Activated T-cell treated with anti-CD3 and anti-CD28 coated beads, Interleukin-2, amount 50 U/mL, for 24 hours (primary cell): ENCODE measurements around the gene ACTC1.
A peak's percentile ranks its signal among the peaks of the same experiment; 100 is the strongest.
"Not testable (repeated sequence)": the region's sequence is repeated elsewhere in the genome, so short reads cannot be mapped to it uniquely, and the experiment has no call there.

ENCODE experiments used
- DNase-seq: peaks from one replicate; pipeline ENCODE4 v3.0.0-alpha.2; 2020
- H3K27ac Mint-ChIP-seq: 2 replicates; pipeline ENCODE4 v1.8.0; 2020; ENCODE audit warnings: mild to moderate bottlenecking, mixed read lengths
- H3K27me3 Mint-ChIP-seq: 2 replicates; pipeline ENCODE4 v1.8.0; 2020; ENCODE audit warnings: mixed read lengths
- H3K36me3 Mint-ChIP-seq: 2 replicates; pipeline ENCODE4 v1.8.0; 2020; ENCODE audit warnings: low read depth, mixed read lengths
- H3K4me1 Mint-ChIP-seq: 2 replicates; pipeline ENCODE4 v1.8.0; 2020; ENCODE audit warnings: low read depth, mixed read lengths
- H3K4me3 Mint-ChIP-seq: 2 replicates; pipeline ENCODE4 v1.8.0; 2020; ENCODE audit warnings: mild to moderate bottlenecking, moderate library complexity, mixed read lengths
- H3K9me3 Mint-ChIP-seq: 2 replicates; pipeline ENCODE4 v1.8.0; 2020; ENCODE audit warnings: mixed read lengths

The ACTC1 gene

DNA sequence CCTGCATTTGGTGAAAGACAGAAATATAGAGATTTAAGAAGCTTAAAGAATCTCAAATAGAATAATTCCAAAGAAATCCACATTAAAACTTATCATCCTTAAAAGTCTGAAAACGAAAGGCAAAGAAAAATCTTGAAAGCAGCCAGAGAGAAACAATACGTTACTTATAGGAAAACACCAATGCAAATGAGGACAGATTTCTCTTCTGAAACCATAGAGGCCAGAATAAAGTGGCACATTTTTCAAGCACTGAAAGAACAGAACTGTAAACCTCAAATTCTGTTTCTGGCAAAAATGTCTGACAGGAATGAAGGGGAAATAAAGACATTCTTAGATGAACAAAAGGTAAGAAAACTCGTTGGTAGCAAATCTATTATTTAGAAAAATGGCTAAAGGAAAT, 13.8 kb upstream of the ACTC1 start:
- Mint-ChIP-seq H3K27me3 (peaks cover 63% of the 10 kb centered on the region), H3K4me3 (no peak overlapping the region), H3K9me3 (no peaks in the 10 kb centered on the region), H3K27ac (no peak overlapping the region), H3K36me3 (no peaks in the 10 kb centered on the region), H3K4me1 (peaks cover 2% of the 10 kb centered on the region)
- DNase-seq = no peak

DNA sequence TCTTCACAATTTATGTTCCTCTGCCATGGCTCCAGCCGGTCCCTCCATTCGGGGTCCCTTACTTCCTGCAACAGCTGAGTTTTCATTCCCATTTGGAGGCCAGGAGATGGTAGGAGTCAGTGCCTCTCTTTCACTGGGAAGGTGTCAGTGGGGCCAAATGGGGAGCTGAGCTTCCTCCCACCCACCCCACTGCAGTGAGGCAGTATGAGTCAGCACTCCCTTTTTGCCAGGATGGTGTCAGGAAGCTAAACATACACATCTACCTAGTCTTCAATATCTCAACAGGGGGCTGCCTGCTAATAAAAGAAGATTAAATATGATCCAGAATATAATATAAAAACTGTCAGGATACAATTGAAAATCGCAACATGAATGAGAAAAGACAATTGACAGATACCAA, 12.7 kb upstream of the ACTC1 start:
- Mint-ChIP-seq H3K4me1 (peaks cover 9% of the 10 kb centered on the region), H3K27ac (no peak overlapping the region), H3K36me3 (no peaks in the 10 kb centered on the region), H3K9me3 (no peaks in the 10 kb centered on the region), H3K27me3 (peaks cover 65% of the 10 kb centered on the region), H3K4me3 (no peak overlapping the region)
- no peak for DNase-seq

DNA sequence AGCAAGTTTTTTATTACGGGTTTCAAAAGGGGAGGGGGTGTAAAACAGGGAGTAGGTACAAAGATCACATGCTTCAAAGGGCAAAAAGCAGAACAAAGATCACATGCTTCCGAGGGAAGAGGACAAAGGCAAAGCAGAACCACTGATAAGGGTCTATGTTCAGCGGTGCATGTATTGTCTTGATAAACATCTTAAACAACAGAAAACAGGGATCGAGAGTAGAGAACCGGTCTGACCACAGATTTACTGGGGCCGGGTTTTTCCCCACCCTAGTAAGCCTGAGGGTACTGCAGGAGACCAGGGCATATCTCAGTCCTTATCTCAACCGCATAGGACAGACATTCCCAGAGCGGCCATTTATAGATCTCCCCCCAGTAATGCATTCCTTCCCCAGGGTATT, 11.9 kb upstream of the ACTC1 start:
- peaks cover 62% of the 10 kb centered on the region for H3K27me3 Mint-ChIP-seq
- not testable (repeated sequence) for H3K4me1 Mint-ChIP-seq, H3K4me3 Mint-ChIP-seq, H3K36me3 Mint-ChIP-seq, H3K27ac Mint-ChIP-seq, H3K9me3 Mint-ChIP-seq, DNase-seq

DNA sequence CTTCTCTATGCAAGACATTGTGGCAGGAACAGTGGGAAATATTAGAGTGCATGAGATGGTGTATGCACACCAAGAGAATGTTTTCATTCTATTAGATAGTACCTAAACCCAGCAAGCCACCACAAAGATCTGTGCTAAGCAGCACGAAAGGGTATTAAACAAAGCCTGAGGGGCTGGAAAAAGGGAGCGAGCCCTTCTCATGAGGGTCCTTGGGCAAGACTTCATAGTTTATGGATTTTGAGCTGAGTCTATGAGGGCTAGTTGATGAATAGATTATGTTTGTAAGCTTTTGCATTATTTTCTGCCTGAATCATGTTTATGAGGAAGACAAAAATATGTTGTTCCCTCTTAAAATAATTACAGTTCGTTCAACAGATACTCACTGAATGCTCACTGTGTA, 9.4 kb upstream of the ACTC1 start:
- H3K27me3 Mint-ChIP-seq = peaks cover 59% of the 10 kb centered on the region
- no peak overlapping the region for H3K4me3 Mint-ChIP-seq
- H3K27ac Mint-ChIP-seq = no peak overlapping the region
- H3K9me3 Mint-ChIP-seq = no peaks in the 10 kb centered on the region
- DNase-seq = no peak
- H3K36me3 Mint-ChIP-seq = no peaks in the 10 kb centered on the region
- H3K4me1 Mint-ChIP-seq = peaks cover 9% of the 10 kb centered on the region

DNA sequence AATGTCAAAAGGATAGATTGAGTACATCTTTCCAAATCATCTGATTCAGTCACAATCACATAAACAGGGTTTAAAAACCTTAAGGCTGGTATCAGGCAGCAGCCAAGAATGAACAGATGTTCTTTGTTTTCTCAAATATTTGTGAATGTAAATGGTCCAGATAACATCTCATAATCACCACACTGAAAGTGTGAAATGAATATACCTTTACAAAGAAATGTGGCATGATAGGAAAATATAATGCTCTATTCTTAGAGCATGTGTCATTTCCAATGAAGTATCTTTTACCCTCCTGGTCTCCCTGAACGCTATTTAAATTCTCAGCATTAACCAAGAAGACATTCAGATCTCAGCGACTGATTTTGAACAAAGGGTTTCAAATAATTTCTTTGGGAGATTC, 8.8 kb upstream of the ACTC1 start:
- Mint-ChIP-seq H3K4me1 (peaks cover 9% of the 10 kb centered on the region), H3K4me3 (no peak overlapping the region), H3K27me3 (peaks cover 59% of the 10 kb centered on the region), H3K9me3 (no peaks in the 10 kb centered on the region), H3K36me3 (no peaks in the 10 kb centered on the region), H3K27ac (peak overlapping the region; percentile 28)
- no peak for DNase-seq

DNA sequence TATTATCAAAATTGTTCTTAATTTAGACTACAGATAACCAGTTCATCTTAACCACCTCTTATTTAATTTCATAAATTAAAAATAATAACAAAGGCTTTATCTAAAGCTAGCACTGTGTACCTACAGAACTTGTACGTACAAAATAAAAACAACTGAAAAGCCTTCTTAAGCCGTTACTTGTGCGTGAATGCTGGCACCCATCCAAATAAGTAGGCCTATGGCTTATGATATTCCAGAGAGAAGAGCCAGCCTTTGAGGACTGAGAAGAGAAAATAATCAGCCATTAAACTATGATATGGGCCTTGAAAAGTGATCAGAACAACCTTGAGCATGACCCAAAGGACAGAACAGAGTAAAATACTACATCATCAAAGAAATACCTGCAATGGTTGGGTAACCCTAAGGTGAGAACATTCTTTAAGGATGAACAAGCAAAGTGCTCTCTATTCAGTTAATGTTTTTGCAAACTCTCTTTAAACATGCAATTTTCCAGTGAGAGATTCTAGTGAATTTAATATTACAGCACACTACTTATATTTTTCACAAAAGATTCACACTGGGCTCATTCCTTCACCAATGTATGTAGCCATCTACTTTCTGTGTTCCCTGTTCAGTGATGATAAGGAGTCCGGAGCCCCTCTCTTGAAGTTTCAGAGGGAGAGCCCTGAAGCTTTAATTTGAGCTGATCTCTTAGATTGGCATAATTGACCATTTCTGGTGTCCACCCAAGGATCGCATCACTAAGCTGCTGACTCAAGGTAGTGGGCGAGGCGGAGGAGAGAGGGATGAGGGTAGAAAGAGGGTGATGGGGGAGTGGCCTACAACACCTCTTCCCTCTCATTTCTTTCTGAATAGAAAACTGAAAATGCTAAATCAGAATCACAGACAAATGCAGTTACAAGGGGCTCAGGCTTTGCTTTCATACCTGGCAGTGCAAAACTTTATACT, 7.7 kb upstream of the ACTC1 start:
- Mint-ChIP-seq H3K36me3 (no peaks in the 10 kb centered on the region), H3K9me3 (no peaks in the 10 kb centered on the region), H3K4me3 (no peak overlapping the region), H3K27ac (no peak overlapping the region), H3K4me1 (peaks cover 9% of the 10 kb centered on the region), H3K27me3 (peaks cover 59% of the 10 kb centered on the region)
- DNase-seq = no peak

DNA sequence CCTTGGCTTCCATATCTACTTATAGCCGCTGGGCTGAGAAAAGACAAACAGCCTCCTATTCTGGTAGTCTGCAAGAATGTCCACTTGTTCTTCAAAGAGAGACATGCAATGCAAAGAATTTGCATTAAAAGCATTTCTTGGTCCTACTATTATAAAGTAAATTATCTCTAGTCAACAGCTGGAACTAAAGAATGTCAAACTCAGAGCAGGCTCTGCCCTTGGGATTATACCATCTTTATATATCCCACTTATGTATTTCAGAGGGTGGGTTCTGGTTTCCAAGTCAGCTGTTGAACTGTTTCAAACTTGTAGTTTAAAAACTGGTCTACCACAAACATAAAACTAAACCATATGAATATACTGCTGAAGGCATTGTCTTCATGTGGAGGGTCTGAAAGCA, 7.0 kb upstream of the ACTC1 start:
- H3K4me1 Mint-ChIP-seq = peaks cover 9% of the 10 kb centered on the region
- H3K4me3 Mint-ChIP-seq = no peak overlapping the region
- H3K36me3 Mint-ChIP-seq = no peaks in the 10 kb centered on the region
- H3K9me3 Mint-ChIP-seq = no peaks in the 10 kb centered on the region
- DNase-seq = no peak
- H3K27me3 Mint-ChIP-seq = peaks cover 61% of the 10 kb centered on the region
- no peak overlapping the region for H3K27ac Mint-ChIP-seq

DNA sequence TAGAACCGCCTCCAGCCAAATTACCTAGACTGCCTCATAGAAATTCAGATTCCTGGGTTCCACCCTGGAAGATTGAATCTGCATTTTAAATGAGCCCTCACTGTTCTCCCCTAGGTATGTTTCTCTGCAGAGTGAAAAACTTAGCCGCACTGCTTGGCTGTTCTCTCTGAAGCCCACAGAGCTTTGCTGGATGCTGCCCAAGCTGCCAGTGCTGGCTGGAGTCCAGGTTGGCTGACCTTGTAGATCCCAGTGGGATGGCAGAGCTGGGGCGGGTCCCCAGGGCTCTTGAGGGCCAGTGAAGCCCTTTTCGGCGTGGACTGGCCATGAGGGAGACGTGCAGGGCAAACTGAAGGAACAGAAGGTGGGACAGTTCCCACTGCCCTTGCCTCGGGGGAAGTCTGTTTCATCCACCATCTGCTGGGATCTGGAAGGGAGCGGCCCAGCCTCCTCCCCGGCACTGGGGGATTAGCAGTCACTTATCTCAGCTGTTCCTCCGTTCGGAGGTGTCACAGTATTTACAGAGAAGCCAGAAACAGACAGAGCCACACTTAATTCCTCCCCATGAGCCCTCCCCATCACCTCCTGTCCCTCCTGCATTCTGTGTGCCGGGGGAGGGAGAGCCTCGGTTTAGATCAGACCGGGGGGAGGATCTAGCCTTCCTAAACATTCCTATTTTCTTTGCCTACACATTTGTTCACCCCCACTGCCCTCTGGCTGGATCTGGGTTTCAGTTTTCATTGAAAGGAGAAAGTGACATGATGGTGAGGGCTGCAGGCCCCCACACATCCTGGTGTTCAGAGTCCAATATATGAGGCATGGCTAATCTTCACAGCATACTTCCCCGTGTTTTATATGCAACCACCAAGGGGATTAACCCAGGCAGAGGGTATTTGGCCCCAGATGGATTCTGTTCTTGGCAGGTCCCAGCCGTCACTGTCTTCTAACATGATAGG, 4.1 kb upstream of the ACTC1 start:
- peaks cover 66% of the 10 kb centered on the region for H3K27me3 Mint-ChIP-seq
- no peak for DNase-seq
- H3K4me3 Mint-ChIP-seq = no peak overlapping the region
- no peaks in the 10 kb centered on the region for H3K36me3 Mint-ChIP-seq
- H3K4me1 Mint-ChIP-seq = peaks cover 9% of the 10 kb centered on the region
- H3K9me3 Mint-ChIP-seq = no peaks in the 10 kb centered on the region
- H3K27ac Mint-ChIP-seq = no peak overlapping the region

DNA sequence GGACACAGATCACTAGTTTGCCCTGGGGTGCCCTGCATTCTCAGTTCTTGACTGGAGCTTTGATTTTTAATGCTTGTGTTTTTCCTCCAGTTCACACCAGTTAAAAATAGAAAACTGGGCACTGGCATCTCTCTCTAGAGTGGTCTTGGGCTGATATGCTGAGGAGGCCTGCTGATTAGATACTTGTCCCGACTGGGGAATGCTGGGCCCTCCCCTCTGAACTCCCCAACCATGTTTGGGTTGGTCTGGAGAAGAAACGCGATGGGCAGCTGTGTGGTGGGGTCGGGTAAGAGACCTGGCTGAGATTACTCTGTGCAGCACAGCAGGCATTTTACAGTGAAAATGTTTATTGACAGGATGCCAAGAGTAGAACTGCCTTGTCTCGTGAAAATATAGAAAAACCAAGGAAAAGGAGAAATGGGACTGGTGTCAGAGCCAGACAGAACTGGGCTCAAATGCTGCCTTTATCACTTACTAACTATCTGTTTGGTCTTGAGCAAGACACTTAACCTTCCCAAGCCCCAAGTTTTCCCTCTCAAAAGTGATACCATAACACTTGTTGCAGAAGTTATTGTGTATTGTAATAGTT, 1.6 kb upstream of the ACTC1 start:
- Mint-ChIP-seq H3K4me3 (no peak overlapping the region), H3K4me1 (no peaks in the 10 kb centered on the region), H3K9me3 (no peaks in the 10 kb centered on the region), H3K27ac (no peak overlapping the region), H3K36me3 (no peaks in the 10 kb centered on the region), H3K27me3 (peaks cover 79% of the 10 kb centered on the region)
- no peak for DNase-seq

DNA sequence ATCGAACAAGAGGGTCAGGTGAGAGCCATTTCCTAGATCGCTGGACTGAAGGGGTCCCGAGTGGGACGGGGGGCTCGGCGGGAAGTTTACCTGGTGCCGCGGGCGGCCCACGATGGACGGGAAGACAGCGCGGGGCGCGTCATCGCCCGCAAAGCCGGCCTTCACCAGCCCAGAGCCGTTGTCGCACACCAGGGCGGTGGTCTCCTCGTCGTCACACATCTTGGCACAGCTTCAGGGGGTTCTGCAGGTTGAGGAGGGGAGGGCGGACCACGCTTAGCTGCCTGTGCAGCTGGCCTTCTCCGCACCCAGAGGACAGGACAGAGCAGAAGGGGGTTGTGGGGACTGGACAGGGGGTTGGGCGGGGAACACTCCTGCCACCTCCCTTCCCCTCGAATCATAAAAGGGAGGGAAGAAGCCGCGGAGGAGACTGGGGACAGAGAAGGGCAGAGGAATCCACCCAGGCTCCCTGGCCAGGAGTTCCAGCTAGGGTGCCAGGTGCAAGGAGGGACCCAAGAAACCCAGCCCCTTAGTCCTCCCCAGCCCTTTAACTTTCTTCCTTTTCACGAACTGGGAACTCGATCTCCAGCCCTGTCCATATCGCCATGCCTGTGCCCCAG, 651 bp downstream of the ACTC1 start:
- DNase-seq = no peak
- Mint-ChIP-seq H3K27ac (no peak overlapping the region), H3K27me3 (peaks cover 81% of the 10 kb centered on the region)

DNA sequence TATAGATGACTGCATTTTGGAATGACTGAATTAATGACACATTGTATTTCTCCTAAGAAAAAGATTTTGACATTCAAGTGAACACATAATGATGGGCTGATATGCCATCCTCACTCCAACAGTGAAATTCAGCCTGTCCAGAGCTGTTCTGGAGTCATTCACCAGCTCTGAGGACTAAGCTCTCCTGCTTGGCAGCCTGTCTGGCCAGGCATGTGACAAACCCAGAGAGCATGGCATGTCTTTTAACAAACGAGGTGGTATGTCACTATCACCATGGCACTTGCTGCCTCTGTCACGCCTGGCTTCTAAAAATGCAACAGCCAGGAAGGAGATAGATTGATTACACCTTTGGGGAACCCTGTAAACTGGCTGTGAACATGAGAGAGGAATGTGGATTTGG, 1.4 kb downstream of the ACTC1 start:
- H3K36me3 Mint-ChIP-seq = no peaks in the 10 kb centered on the region
- no peaks in the 10 kb centered on the region for H3K4me1 Mint-ChIP-seq
- no peak overlapping the region for H3K4me3 Mint-ChIP-seq
- no peak overlapping the region for H3K27ac Mint-ChIP-seq
- no peaks in the 10 kb centered on the region for H3K9me3 Mint-ChIP-seq
- no peak for DNase-seq
- peaks cover 79% of the 10 kb centered on the region for H3K27me3 Mint-ChIP-seq

More for the DNA sequence above, 651 bp downstream of the ACTC1 start:
- Mint-ChIP-seq H3K4me1 (no peaks in the 10 kb centered on the region), H3K36me3 (no peaks in the 10 kb centered on the region), H3K9me3 (no peaks in the 10 kb centered on the region), H3K4me3 (no peak overlapping the region)

DNA sequence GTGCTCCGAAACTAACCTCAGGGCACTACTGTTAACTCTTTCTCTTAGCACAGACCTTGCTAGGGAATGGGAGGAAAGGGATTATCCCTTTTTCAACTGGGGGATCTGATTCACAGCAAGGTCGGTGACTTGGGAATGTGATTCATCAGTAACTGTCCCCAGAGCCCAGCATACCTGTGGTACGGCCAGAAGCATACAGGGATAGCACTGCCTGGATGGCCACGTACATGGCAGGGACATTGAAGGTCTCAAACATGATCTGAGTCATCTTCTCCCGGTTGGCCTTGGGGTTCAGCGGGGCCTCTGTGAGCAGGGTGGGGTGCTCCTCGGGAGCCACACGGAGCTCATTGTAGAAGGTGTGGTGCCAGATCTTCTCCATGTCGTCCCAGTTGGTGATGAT, 2.3 kb downstream of the ACTC1 start:
- no peaks in the 10 kb centered on the region for H3K4me1 Mint-ChIP-seq
- H3K9me3 Mint-ChIP-seq = no peaks in the 10 kb centered on the region
- DNase-seq = no peak
- peaks cover 77% of the 10 kb centered on the region for H3K27me3 Mint-ChIP-seq
- H3K27ac Mint-ChIP-seq = no peak overlapping the region
- H3K36me3 Mint-ChIP-seq = no peaks in the 10 kb centered on the region
- no peak overlapping the region for H3K4me3 Mint-ChIP-seq

DNA sequence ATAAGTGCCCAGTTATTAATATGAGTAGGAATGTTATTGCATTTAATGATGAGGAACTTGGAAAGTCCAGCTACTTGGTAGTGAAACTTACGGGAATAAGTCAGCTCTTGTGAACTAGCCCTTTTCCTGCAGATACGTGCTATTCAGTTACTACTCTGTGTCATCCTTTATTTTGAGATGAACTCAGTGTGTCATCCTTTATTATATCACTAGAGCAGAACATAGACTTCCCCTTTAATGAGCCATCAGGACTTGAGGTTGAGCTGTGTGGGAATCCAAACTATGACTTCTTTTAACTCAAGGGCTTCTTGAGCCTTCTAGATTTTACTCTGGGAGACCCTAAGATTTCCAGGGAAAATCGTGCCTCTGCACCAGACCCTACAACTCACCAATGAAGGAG, 3.6 kb downstream of the ACTC1 start:
- no peaks in the 10 kb centered on the region for H3K9me3 Mint-ChIP-seq

DNA sequence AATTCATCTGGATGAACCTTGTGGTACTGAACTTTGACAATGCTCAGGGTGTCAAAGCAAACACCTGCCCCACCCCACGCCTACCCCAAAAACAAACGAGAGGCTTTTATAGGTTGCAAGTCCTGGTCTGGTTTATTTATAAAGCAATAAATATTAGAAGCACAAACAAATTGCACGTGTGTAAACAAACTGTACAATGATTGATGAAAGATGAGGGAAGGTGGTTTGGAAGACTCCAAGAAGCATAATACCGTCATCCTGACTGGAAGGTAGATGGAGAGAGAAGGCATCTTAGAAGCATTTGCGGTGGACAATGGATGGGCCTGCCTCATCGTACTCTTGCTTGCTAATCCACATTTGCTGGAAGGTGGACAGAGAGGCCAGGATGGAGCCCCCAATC, 5.2 kb downstream of the ACTC1 start:
- H3K27ac Mint-ChIP-seq = no peak overlapping the region
- H3K36me3 Mint-ChIP-seq = no peaks in the 10 kb centered on the region
- H3K4me1 Mint-ChIP-seq = no peaks in the 10 kb centered on the region
- H3K27me3 Mint-ChIP-seq = peaks cover 69% of the 10 kb centered on the region
- no peaks in the 10 kb centered on the region for H3K9me3 Mint-ChIP-seq
- H3K4me3 Mint-ChIP-seq = no peak overlapping the region
- DNase-seq = no peak

More for the DNA sequence above, 3.6 kb downstream of the ACTC1 start:
- Mint-ChIP-seq H3K27ac (no peak overlapping the region), H3K4me3 (no peak overlapping the region), H3K4me1 (no peaks in the 10 kb centered on the region), H3K27me3 (peaks cover 69% of the 10 kb centered on the region), H3K36me3 (no peaks in the 10 kb centered on the region)
- DNase-seq = no peak
